Activated CD8-positive, alpha-beta memory T cell treated with anti-CD3 and anti-CD28 coated beads, Interleukin-2, amount 10 ng/mL, durations not matched to agents 7 days and 5 days (primary cell): ENCODE data around the gene TUBGCP2. TPM values are rescaled to one million over a fixed set of nuclear protein-coding genes. Genes with fewer than 3 reads are reported as not detected.
"Not testable (repeated sequence)": the region's sequence is repeated elsewhere in the genome, so short reads cannot be mapped to it uniquely, and the experiment has no call there.

ENCODE experiments used
- ATAC-seq: fragments of 150-1000 bp; cut with Tn5 transposase; one replicate; pipeline ENCODE4 v1.10.0; 2021; ENCODE audit warnings: moderate library complexity
- CTCF ChIA-PET: fragments of 350-600 bp; sonication (Branson Sonifier 250); formaldehyde crosslinking; loops from one replicate; lab custom pipeline; 2021; ENCODE audit warnings: antibody characterized with exemption; lab: Charles Lee
- DNase-seq: peaks from one replicate; pipeline ENCODE4 v3.0.0-alpha.2; 2020
- H3K27ac Mint-ChIP-seq: one replicate; pipeline ENCODE4 v1.8.0; 2021; ENCODE audit warnings: mild to moderate bottlenecking, mixed read lengths
- H3K27me3 Mint-ChIP-seq: one replicate; pipeline ENCODE4 v1.8.0; 2021; ENCODE audit warnings: mixed read lengths
- H3K36me3 Mint-ChIP-seq: one replicate; pipeline ENCODE4 v1.8.0; 2021; ENCODE audit warnings: mild to moderate bottlenecking, mixed read lengths
- H3K4me1 Mint-ChIP-seq: one replicate; pipeline ENCODE4 v1.8.0; 2021; ENCODE audit warnings: mixed read lengths
- H3K4me3 Mint-ChIP-seq: one replicate; pipeline ENCODE4 v1.8.0; 2021; ENCODE audit warnings: mild to moderate bottlenecking, moderate library complexity, mixed read lengths
- H3K9me3 Mint-ChIP-seq: one replicate; pipeline ENCODE4 v1.8.0; 2022; ENCODE audit warnings: low read depth, mixed read lengths
- total RNA-seq, 2 experiments: library from RNA; stranded (reverse); gene quantifications; one replicate each; pipeline ENCODE4 v1.2.3, GENCODE V29; 2021

Gene TUBGCP2
- total RNA-seq, 2 experiments from 2014 or later, result 60.4 to 64.7 TPM

DNA sequence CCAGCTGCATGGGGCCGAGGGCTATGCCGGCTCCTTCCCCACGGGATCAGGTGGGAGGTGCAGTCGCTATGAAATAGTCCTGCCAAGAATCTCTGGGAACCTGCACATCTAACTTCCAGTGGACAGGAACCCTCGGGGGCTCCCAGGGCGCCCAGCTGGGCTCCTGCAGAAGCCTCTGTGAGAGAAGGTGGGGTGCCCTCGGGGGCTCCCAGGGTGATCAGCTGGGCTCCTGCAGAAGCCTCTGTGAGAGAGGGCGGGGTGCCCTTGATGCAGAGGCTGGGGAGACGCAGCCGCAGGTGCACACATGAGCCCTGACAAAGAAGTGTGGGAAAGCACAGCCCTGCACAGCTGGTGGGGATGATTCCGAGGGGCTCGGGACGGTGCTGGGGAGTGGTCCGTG is 65.1 kb downstream of the TUBGCP2 start:
- Mint-ChIP-seq H3K4me3 (no peak overlapping the region), H3K27me3 (peaks cover 24% of the 10 kb centered on the region), H3K9me3 (no peaks in the 10 kb centered on the region), H3K36me3 (no peaks in the 10 kb centered on the region), H3K4me1 (peaks cover 20% of the 10 kb centered on the region), H3K27ac (no peak overlapping the region)
- CTCF ChIA-PET, result no interaction called here
- DNase-seq (no peak), ATAC-seq (no peak)

DNA sequence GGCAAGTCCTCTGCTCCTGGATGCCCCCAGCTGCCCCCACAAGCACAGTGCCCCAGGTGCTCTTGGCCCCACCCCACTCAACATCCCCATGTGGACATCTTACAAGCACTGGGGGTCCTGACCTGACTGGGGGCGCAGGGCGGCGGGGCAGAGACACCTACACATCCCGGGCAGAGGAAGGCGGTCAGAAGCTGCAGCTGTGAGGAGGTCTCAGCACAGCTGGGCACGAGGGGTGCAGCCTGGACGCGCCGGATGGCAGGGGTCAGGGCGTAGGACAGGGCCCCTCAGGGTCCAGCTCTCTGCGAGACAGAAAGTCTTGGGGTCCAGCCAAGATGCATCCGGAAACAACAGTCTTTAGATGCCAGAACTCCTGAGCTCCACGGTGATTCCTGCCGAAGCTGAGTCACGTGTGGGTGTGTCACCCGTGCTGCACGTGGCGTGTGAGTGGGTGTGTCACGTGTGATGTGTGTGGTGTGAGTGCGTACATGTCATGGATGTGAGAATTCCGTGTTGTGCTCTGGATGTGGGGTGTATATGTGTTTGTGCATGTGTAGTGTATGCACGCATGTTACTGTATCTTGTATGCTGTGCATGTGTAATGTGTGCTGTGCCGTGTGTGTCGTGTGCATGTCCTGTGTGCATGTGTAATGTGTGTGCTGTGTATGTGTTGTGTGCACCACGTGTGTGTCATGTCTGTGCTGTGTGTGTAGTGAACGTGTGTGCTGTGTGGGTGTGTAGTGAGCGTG is 65.9 kb downstream of the TUBGCP2 start:
- ATAC-seq (no peak), DNase-seq (no peak)
- Mint-ChIP-seq H3K9me3 (no peaks in the 10 kb centered on the region), H3K36me3 (no peaks in the 10 kb centered on the region), H3K27me3 (peaks cover 29% of the 10 kb centered on the region), H3K27ac (no peak overlapping the region), H3K4me1 (peaks cover 20% of the 10 kb centered on the region), H3K4me3 (no peak overlapping the region)
- CTCF ChIA-PET, result interaction anchor here (0.9 kb wide), 1 partner anchor 9 kb away, joined by 3 read pairs; no protein-coding TSS in a partner anchor

DNA sequence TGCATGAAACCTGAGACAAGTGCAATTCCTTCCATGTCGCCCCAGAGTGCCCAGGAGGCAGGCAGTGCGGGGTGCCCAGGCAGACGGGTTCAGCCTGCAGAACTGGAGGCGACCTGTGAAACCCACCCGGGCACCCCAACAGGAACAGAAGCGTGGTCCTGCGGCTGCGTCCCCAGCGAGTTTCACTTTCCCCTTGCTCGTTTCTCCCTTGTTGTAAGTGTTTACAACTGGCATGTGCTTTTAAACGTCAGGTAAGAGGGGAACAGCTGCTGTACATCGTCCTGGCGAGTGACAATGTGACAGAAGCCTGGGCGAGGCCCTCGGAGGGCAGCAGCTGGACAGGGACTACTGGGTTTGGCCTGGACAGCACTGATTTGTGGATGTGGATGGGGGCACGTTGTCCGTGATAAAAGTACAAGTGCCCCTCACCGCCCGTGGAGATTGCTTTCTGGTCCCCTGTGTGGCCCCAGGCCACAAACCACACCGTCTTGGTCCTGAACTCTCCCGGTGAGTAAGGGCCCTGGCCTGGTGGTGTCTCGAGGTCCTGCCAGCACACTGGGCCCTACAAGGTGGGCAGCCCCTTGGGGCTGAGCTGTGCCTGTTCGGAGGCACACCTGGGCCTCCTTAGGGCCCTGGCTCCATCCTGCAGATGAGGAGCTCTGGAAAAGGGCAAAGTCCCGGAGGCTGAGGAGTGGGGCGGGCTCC is 67.0 kb downstream of the TUBGCP2 start:
- H3K27ac Mint-ChIP-seq, result no peak overlapping the region
- CTCF ChIA-PET, result interaction anchor here (0.9 kb wide), 1 partner anchor 8 kb away, joined by 3 read pairs; no protein-coding TSS in a partner anchor
- H3K4me1 Mint-ChIP-seq, result peaks cover 18% of the 10 kb centered on the region

DNA sequence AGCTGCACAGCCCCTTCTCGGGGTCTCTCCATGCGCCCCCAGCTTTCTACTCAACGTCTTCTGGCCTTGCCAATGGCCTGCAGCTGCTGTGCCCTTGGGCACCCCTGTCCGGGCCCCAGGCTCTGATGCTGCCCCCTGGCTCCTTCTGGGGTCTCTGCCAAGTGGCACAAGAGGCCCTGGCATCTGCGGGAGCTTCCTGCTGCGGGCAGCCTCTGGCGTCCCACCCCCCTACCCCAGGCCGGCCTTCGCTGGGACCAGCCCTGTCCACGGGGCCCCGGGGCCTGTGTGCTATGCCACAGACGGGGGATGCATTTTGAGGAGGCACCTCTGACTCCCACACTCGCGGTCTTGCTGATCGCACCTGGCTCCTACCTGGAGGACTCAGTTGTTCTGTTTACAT is 68.7 kb downstream of the TUBGCP2 start:
- Mint-ChIP-seq H3K4me3 (no peak overlapping the region), H3K27ac (no peak overlapping the region), H3K27me3 (peaks cover 39% of the 10 kb centered on the region), H3K4me1 (peaks cover 23% of the 10 kb centered on the region), H3K9me3 (no peaks in the 10 kb centered on the region), H3K36me3 (no peaks in the 10 kb centered on the region)
- no peak for DNase-seq
- CTCF ChIA-PET, result no interaction called here
- ATAC-seq, result no peak

More for the DNA sequence above, 67.0 kb downstream of the TUBGCP2 start:
- peaks cover 33% of the 10 kb centered on the region for H3K27me3 Mint-ChIP-seq
- peak; percentile 60 for DNase-seq
- peak; percentile 64 for ATAC-seq
- no peaks in the 10 kb centered on the region for H3K36me3 Mint-ChIP-seq
- H3K4me3 Mint-ChIP-seq, result peak overlapping the region; percentile 73
- no peaks in the 10 kb centered on the region for H3K9me3 Mint-ChIP-seq

DNA sequence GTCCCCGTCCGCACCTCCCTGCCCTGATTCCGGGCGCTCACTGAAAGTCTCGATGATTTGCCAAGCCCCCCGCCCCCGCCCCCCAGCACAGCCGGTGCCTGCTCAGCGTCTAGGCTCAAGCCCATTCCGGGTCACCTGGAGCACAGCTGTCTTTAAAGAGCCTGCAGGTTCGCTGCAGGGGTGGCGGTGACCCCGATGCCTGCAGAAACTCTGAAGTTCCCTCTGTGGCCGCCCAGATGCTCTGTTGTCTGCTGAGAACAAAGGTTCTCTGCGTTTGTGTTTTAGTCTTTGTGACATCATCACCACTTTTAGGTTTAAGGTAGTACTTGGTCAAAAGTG is 70.2 kb downstream of the TUBGCP2 start:
- CTCF ChIA-PET, result interaction anchor here (1.0 to 1.4 kb wide), 2 partner anchors 19 to 91 kb away, joined by 3 read pairs; no protein-coding TSS in a partner anchor
- Mint-ChIP-seq H3K36me3 (no peaks in the 10 kb centered on the region), H3K4me1 (peaks cover 23% of the 10 kb centered on the region), H3K27me3 (peaks cover 51% of the 10 kb centered on the region), H3K27ac (no peak overlapping the region), H3K9me3 (no peaks in the 10 kb centered on the region), H3K4me3 (no peak overlapping the region)
- ATAC-seq (no peak), DNase-seq (no peak)

DNA sequence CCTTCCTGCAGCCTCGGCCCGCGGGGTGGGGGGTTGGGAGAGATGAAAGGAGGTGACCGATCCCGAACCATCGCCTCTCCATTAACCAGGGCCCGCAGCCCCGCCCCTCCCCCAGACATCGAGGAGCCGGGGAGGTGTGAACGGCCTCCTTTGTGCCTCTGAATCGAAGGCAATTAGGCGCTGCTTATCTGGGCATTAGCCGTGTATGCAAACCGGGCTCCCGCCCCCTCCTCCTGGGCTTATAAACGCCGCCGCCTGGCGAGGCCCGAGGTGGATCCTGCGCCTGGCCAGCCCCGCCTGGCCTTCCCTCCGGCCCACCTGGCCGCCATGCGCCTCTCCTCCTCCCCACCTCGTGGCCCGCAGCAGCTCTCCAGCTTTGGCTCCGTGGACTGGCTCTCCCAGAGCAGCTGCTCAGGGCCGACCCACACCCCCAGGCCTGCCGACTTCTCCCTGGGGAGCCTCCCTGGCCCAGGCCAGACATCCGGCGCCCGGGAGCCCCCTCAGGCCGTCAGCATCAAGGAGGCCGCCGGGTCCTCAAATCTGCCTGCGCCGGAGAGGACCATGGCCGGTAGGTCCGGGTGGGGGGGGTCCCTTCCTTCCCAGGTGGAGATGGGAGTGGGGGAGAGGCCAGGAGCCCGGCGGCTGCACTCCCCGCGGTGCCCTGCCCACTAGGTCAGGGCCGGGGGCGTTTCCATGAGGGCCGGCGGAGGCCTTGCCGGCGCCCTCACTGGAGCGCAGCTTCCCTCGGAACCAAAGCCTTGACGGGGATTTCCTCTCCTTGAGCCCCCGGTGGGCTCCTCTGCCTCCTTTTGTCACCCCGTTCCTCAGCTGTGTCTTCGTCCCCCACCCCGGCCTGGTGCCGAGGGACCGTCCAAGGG is 70.8 kb downstream of the TUBGCP2 start, which contains the start of gene VENTX:
Gene VENTX (plus strand): TSS at position 268 of the 878 bp plus-strand sequence. CDS start 60 bp downstream, at position 328.
- CTCF ChIA-PET, result interaction anchor here (1.4 kb wide), 1 partner anchor 19 kb away, joined by 3 read pairs; no protein-coding TSS in a partner anchor
- H3K4me1 Mint-ChIP-seq, result peaks cover 23% of the 10 kb centered on the region
- no peak within 1 kb of the TSS for H3K27ac Mint-ChIP-seq
- H3K27me3 Mint-ChIP-seq, result peaks cover 55% of the 10 kb centered on the region
- H3K9me3 Mint-ChIP-seq, result no peaks in the 10 kb centered on the region
- H3K4me3 Mint-ChIP-seq, result no peak within 1 kb of the TSS
- no peak for DNase-seq
- ATAC-seq, result no peak
- no peaks in the 10 kb centered on the region for H3K36me3 Mint-ChIP-seq

DNA sequence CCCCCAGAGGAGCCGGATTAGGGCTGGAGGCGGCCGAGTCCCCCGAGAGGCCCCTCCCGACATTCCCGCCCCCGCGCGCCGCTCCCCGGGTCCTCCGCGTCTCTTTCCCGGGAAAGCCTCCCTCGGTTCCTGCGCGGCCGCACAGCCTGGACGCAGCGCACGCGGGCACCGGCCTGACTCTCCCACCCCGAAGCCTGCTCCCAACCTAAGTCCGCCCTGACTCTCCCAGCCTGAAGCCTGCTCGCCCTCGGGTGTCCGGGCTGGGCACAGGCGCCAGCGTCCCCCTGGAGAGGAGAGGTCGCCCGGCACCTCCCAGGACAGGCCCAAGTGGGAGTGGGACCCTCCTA is 71.5 kb downstream of the TUBGCP2 start:
- H3K36me3 Mint-ChIP-seq, result no peaks in the 10 kb centered on the region
- peaks cover 57% of the 10 kb centered on the region for H3K27me3 Mint-ChIP-seq

DNA sequence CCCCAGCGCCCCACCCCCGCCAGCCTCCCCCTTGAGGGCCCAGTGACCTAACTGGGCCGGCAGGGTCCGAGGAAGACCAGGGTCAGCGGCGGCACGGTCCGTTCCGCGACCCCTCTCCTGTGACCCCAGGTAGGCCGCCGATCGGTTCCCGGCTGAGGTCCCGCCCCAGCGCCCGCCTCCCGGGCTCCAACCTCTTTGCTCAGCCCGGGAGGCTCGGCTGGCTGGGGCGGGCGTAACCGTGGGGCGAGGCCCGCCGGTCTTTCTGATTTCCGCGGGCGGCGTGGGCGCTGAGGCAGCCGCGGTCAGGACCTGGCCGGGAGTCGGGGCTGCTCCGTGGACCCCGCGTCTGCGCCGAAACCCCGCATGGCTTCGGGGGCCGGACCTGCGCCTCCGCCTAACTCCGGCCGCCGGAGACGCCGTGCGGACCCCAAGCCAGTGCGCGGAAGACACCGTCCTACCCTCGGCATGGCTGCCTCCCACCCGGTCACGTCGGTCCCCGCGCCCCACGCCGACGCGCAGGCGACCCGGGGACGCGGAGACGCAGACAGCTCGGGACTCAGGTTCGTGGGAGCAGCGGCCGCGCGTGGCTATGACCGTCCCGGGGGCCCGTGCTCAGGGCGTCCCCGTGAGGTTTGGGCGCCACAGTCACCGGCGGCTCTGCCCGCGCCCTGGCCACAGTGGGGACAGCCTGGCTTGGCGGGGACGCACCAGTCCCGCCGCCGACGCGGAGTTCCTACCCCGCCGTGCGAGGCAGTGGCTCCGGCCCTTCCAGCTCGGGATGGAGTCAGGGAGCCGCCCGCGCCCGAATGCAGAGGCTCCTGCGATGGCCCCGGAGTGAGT is 72.1 kb downstream of the TUBGCP2 start:
- ATAC-seq, result no peak
- DNase-seq, result no peak
- Mint-ChIP-seq H3K9me3 (no peaks in the 10 kb centered on the region), H3K27me3 (peaks cover 60% of the 10 kb centered on the region), H3K27ac (no peak overlapping the region), H3K4me3 (no peak overlapping the region), H3K36me3 (no peaks in the 10 kb centered on the region), H3K4me1 (peaks cover 15% of the 10 kb centered on the region)
- CTCF ChIA-PET, result no interaction called here

More for the DNA sequence above, 71.5 kb downstream of the TUBGCP2 start:
- CTCF ChIA-PET, result interaction anchor here (1.4 kb wide), 1 partner anchor 20 kb away, joined by 3 read pairs; no protein-coding TSS in a partner anchor
- Mint-ChIP-seq H3K4me1 (peaks cover 20% of the 10 kb centered on the region), H3K9me3 (no peaks in the 10 kb centered on the region), H3K27ac (no peak overlapping the region), H3K4me3 (no peak overlapping the region)
- ATAC-seq (no peak), DNase-seq (no peak)

DNA sequence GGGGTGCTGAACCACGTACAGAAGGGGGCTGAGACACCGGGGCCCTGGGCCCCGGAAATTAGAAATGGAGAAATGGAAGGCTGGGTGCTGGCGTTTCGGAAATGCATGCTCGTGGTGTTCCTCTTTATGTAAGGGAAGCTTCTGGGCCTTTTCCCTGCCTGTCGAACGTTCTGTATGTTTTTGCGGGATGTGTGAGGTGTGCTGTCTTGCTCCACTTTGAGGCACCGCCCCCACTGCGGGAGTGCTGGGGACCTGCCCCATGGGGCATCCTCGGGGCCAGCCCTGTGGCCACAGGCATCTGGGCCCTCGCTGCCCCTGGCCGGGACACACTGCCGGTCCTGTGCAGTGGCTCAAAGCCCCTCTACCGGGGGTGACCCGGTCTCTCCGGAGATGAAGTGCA is 72.7 kb downstream of the TUBGCP2 start:
- DNase-seq, result no peak
- peaks cover 8% of the 10 kb centered on the region for H3K4me1 Mint-ChIP-seq
- H3K27ac Mint-ChIP-seq, result no peak overlapping the region
- H3K36me3 Mint-ChIP-seq, result no peaks in the 10 kb centered on the region
- ATAC-seq, result no peak
- H3K27me3 Mint-ChIP-seq, result peaks cover 58% of the 10 kb centered on the region
- CTCF ChIA-PET, result no interaction called here
- no peaks in the 10 kb centered on the region for H3K9me3 Mint-ChIP-seq
- H3K4me3 Mint-ChIP-seq, result no peak overlapping the region

DNA sequence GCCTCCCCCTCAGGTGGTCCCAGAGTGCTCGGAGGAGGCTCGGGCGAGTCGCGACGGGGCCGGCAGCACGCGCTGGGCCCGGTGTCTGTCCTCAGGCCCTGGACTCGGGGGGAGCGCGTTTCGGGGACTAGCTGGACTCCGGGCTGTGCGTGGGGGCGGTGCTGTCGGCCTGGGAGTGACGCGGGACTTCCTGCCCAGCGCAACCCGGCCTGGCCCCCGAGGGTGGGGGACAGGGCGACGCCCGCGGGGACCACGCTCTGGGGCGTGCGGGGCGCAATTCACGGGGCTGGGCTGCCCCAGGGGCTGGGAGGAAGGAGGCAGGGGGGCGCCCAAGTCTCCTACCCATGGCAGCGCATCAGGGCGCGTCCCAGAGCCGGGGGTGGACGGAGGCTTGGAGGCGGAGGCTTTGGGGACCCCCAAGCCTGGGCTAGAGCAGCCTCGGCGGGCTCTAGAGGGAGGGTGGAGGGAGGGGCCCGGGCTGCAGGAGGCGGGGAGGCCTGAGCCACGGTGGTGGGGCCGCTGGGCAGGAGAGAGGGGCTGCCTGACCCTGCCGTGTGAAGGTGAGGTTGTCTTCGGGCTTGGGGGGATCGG is 73.3 kb downstream of the TUBGCP2 start:
- no peak for DNase-seq

DNA sequence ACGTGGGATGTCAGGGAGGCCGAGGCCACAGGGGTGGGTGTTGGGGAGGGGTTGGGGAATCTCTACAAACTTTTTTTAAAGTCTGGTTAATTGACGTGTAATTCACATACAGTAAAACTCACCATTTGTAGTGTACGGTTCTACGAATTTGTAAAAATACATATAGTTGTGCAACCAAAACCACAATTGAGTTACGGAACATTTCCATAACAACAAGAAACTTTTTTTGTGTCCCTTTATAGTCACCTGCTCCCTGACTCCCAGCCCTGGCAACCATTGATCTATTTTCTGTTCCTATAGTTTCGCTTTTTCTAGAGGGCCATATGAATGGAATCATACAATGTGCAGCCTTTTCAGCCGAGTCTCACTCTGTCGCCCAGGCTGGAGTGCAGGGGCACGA is 73.9 kb downstream of the TUBGCP2 start:
- DNase-seq, H3K4me3 Mint-ChIP-seq, H3K9me3 Mint-ChIP-seq, H3K4me1 Mint-ChIP-seq, H3K36me3 Mint-ChIP-seq, H3K27ac Mint-ChIP-seq, CTCF ChIA-PET: not testable (repeated sequence)
- H3K27me3 Mint-ChIP-seq, result peaks cover 54% of the 10 kb centered on the region
- peak; percentile 8 for ATAC-seq

More for the DNA sequence above, 73.3 kb downstream of the TUBGCP2 start:
- no peak overlapping the region for H3K27ac Mint-ChIP-seq
- ATAC-seq, result peak; percentile 21
- no peaks in the 10 kb centered on the region for H3K36me3 Mint-ChIP-seq
- H3K27me3 Mint-ChIP-seq, result peaks cover 54% of the 10 kb centered on the region
- CTCF ChIA-PET, result no interaction called here
- no peak overlapping the region for H3K4me3 Mint-ChIP-seq
- no peaks in the 10 kb centered on the region for H3K9me3 Mint-ChIP-seq
- peaks cover 5% of the 10 kb centered on the region for H3K4me1 Mint-ChIP-seq

DNA sequence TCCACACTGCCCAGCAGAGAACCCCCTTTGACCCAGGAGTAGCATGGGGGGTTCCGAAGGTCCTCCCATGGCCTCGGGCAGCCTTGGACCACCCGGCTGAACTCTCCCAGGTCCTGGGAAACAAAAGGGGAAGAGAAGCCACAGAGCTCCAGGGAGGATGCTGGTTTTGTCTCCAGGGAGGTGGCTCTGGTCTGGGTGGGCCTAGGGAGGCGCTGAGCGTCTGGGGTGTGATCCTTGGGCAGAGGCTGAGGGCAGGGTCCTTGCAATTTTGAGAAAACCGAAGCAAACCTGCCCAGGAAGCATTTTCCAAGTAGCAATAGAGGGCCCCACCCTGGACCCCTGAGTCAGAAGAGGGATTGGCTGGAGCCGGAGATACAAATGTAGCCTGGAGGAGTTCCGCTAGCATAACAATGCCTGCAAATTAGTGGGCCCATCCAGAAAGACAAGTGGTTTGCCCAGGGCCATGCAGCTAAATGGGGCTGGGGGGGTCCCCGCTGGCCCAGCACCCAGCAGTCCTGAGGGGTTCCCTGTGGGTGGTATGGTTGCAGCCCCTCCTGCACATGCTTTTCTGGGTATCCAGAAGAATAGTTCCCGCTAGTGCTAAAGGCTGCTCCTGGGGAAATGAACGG is 76.6 kb downstream of the TUBGCP2 start:
- DNase-seq (no peak), ATAC-seq (no peak)
- Mint-ChIP-seq H3K4me3 (no peak overlapping the region), H3K4me1 (peaks cover 10% of the 10 kb centered on the region), H3K27ac (no peak overlapping the region), H3K9me3 (no peaks in the 10 kb centered on the region), H3K27me3 (peaks cover 53% of the 10 kb centered on the region), H3K36me3 (no peaks in the 10 kb centered on the region)
- CTCF ChIA-PET, result no interaction called here
